OCI-LY1 (cell line): ENCODE measurements around the gene CCL4.

Source experiments
- EZH2 ChIP-seq: fragments of 200-600 bp; sonication (generic), shearing (Covaris generic); IDR thresholded peaks from 2 replicates; pipeline ENCODE4 v1.8.0; 2017; ENCODE audit warnings: borderline replicate concordance, mixed run types, mild to moderate bottlenecking, antibody characterized with exemption, low read length, moderate library complexity, mixed read lengths
- TF ChIP-seq, protein P1 (sequence below): fragments of 200-600 bp; sonication (generic), shearing (Covaris generic); IDR thresholded peaks from 2 replicates; pipeline ENCODE4 v1.5.1; 2017; ENCODE audit warnings: mild to moderate bottlenecking, antibody characterized with exemption, low read length, moderate library complexity, mixed read lengths

DNA sequence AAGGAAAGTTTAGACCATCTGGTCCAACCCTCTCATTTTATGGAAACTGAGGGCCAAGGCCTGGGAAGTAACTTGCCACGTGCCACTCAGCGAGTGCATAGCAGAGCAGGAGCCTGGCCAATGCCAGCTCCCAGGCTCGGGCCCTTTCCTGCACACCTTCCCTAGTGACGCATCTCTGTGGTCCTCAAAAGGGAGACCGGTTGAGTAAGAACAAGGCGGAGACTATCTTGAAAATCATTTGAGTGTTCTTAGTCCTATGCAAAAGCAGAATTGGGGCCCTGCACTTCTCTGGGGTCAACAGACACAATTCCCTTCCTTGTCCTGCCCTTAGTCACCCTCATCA lies 2.8 kb downstream of the CCL4 start:
- TF ChIP-seq, protein P1, sequence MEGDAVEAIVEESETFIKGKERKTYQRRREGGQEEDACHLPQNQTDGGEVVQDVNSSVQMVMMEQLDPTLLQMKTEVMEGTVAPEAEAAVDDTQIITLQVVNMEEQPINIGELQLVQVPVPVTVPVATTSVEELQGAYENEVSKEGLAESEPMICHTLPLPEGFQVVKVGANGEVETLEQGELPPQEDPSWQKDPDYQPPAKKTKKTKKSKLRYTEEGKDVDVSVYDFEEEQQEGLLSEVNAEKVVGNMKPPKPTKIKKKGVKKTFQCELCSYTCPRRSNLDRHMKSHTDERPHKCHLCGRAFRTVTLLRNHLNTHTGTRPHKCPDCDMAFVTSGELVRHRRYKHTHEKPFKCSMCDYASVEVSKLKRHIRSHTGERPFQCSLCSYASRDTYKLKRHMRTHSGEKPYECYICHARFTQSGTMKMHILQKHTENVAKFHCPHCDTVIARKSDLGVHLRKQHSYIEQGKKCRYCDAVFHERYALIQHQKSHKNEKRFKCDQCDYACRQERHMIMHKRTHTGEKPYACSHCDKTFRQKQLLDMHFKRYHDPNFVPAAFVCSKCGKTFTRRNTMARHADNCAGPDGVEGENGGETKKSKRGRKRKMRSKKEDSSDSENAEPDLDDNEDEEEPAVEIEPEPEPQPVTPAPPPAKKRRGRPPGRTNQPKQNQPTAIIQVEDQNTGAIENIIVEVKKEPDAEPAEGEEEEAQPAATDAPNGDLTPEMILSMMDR = no peak
- no peak for TF ChIP-seq EZH2
